Activated naive CD4-positive, alpha-beta T cell treated with anti-CD3 and anti-CD28 coated beads, Interleukin-2, amount 10 ng/mL, durations not matched to agents 7 days and 5 days (primary cell): ENCODE measurements around the gene PLEKHA7.

Source experiments
- CTCF ChIA-PET: fragments of 350-600 bp; sonication (Branson Sonifier 250); formaldehyde crosslinking; loops from one replicate; lab custom pipeline; 2021; ENCODE audit warnings: antibody characterized with exemption; lab: Charles Lee
- DNase-seq: peaks from one replicate; pipeline ENCODE4 v3.0.0-alpha.2; 2020
- H3K27ac Mint-ChIP-seq: one replicate; pipeline ENCODE4 v1.8.0; 2021; ENCODE audit warnings: mild to moderate bottlenecking, moderate library complexity, mixed read lengths
- H3K27me3 Mint-ChIP-seq: one replicate; pipeline ENCODE4 v1.8.0; 2021; ENCODE audit warnings: mild to moderate bottlenecking, mixed read lengths
- H3K36me3 Mint-ChIP-seq: one replicate; pipeline ENCODE4 v1.8.0; 2021; ENCODE audit warnings: mixed read lengths
- H3K4me1 Mint-ChIP-seq: one replicate; pipeline ENCODE4 v1.8.0; 2021; ENCODE audit warnings: mixed read lengths
- H3K4me3 Mint-ChIP-seq: one replicate; pipeline ENCODE4 v1.8.0; 2021; ENCODE audit warnings: mild to moderate bottlenecking, moderate library complexity, mixed read lengths
- H3K9me3 Mint-ChIP-seq: one replicate; pipeline ENCODE4 v1.8.0; 2021; ENCODE audit warnings: mixed read lengths

Gene PLEKHA7

DNA sequence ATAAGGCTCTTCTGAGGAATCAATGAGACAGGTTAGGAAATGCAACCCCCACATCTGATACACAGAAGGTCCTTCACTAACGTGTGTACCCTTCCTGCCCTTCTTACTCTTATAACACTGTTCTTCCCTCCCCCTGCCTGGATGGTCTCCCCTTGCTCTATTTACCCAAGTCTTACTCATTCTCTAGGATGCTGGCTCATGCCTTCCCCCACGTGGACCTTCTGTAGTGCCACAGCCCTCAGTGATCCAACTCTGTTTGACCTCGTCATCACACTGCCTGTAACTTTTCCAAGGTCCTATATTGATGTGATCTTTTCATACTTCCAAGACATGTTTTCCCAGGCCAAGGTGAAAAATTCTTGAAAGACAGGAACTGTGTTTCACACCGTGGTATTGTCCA, 195.9 kb downstream of the PLEKHA7 start:
- Mint-ChIP-seq H3K27ac (no peak overlapping the region), H3K4me1 (no peaks in the 10 kb centered on the region), H3K9me3 (no peaks in the 10 kb centered on the region), H3K36me3 (no peaks in the 10 kb centered on the region), H3K4me3 (no peak overlapping the region), H3K27me3 (peaks cover 16% of the 10 kb centered on the region)
- CTCF ChIA-PET: interaction anchor here (5.6 kb wide), 1 partner anchor 32 kb away, joined by 18 read pairs; no protein-coding TSS in a partner anchor
- no peak for DNase-seq

DNA sequence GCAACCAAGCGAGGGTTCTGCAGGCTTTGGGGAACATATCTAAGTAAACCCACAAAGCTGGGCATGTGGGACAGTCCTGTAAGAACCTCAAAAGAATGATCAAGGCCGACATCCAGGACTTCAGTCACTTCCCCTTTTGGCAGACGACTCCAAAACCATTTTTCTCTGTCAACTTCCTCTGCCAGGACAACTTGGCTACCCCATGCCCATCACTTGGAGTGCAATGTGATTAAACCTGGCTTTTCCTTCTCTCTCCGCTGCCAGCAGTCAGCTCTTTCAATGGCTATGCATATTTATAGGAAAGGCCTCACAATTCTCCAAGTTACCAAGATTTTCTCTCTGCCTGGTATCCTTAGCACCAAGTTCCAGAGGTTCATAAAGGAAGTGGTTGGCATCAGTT, 196.9 kb downstream of the PLEKHA7 start:
- H3K27ac Mint-ChIP-seq: no peak overlapping the region
- no peak overlapping the region for H3K4me3 Mint-ChIP-seq
- H3K9me3 Mint-ChIP-seq: no peaks in the 10 kb centered on the region
- peaks cover 13% of the 10 kb centered on the region for H3K27me3 Mint-ChIP-seq
- CTCF ChIA-PET: interaction anchor here (5.6 kb wide), 1 partner anchor 31 kb away, joined by 18 read pairs; no protein-coding TSS in a partner anchor
- no peaks in the 10 kb centered on the region for H3K36me3 Mint-ChIP-seq
- no peak for DNase-seq
- no peaks in the 10 kb centered on the region for H3K4me1 Mint-ChIP-seq

DNA sequence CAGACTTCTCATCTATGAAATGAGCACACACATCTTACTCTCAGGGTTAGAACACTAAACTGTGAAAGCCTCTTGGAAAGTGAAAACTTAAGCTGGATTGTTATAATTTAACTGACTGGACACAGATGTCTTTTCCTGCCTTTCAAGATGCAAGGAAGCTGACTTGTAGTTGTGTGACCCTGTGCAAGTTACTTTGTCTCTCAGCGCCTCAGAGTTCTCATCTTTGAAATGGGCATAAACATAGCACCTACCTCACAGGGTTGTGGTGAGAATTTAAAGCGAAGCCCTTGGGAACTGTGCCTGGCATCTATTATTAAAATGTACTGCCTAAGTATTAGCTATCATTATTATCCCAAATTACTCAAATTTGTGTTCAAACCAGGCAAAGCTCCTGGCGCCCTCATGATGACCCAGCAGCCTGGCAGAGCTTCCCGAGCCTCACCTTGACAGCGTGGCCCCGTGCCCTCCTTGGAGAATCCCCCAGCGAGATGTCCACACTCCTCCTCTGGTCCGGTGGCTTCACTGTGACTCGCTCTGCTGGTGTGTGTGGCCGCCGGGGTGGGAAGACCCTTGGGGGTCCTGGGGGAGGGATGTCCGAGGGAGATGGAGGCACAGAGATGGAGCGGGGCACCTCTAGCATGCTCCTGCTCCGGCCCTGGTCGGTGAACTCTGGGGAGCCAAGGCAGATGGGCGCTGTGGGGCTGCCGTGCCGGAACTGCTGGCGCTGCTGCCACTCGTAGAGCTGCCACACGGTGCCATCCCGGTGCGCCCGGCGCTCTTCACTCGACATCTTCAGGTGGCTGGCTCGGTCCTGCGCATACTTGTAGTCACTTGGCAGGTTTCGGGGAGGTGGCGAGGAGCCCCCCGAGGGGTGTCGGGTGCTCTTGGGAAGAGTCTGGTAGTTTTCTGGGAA, 197.6 kb downstream of the PLEKHA7 start:
- H3K36me3 Mint-ChIP-seq: no peaks in the 10 kb centered on the region
- H3K27me3 Mint-ChIP-seq: peaks cover 9% of the 10 kb centered on the region
- no peaks in the 10 kb centered on the region for H3K9me3 Mint-ChIP-seq
- no peaks in the 10 kb centered on the region for H3K4me1 Mint-ChIP-seq
- no peak overlapping the region for H3K27ac Mint-ChIP-seq
- CTCF ChIA-PET: interaction anchor here (0.8 to 5.6 kb wide), 3 partner anchors 12 to 30 kb away, joined by 3 to 18 read pairs (median 3); no protein-coding TSS in a partner anchor
- no peak overlapping the region for H3K4me3 Mint-ChIP-seq
- no peak for DNase-seq

DNA sequence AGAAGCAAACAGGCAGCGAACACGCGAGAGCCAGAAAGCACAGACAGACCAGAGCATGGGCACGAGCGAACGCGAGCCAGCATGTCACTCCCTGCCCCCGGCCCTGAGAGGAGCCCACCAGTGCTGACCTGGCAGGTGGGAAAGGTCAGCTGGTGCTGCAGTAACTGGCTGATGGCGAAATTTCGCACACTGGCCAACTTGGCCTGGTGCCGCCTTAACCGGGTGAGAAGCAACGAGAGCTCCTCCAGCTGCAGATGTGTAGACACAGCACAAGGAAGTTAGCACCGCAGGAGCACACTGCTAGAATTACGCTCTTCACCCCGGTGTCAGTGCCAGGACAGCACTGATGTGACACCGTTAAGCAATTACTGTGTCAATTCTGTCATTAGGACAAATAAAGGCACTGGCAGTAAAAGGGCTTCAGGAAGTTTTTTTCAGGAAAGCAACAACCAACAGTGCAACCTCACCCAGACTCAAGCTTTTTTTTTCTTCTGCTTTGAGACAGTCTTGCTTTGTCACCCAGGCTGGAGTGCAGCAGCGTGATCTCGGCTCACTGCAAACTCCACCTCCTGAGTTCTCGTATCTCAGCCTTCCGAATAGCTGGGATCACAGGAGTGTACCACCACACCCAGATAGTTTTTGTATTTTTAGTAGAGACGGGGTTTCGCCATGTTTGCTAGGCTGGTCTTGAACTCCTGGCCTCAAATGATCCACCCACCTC, 199.0 kb downstream of the PLEKHA7 start:
- Mint-ChIP-seq H3K27me3 (peaks cover 3% of the 10 kb centered on the region), H3K4me3 (no peak overlapping the region), H3K27ac (no peak overlapping the region), H3K4me1 (no peaks in the 10 kb centered on the region), H3K9me3 (no peaks in the 10 kb centered on the region), H3K36me3 (no peaks in the 10 kb centered on the region)
- no peak for DNase-seq
- CTCF ChIA-PET: interaction anchor here (1.0 to 5.6 kb wide), 2 partner anchors 19 to 28 kb away, joined by 3 to 18 read pairs; no protein-coding TSS in a partner anchor

DNA sequence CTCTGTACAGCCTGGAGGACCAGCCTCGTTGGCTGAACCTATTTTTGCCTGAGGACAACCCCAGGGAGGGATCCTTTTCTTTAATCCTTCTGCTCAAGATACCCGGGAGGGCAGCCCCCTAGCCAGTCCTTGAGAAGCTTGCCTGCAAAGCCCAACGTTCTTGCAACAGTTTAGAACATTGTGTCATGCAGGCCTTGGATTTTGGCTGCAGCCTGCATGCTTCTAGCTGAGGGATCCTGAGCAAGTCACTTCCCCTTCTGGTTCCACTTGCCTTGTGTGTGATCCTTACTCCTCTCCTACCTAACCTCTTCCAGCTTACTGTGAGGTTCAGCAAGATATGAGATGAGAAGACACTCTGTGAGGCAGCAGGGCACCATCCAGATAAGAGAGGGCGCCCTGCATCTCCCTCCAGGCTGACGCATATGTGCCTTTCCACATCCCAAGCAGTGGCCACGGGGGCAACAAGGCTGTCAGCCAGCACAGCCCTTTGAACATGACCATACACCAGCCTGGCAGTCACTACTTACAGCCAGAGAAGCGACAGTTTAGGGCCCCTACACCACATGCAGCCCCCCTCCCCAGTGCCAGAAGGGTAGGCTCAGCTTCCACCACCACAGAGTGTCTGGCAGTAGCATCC, 199.7 kb downstream of the PLEKHA7 start:
- Mint-ChIP-seq H3K27ac (no peak overlapping the region), H3K36me3 (no peaks in the 10 kb centered on the region), H3K27me3 (peaks cover 3% of the 10 kb centered on the region), H3K9me3 (no peaks in the 10 kb centered on the region), H3K4me1 (no peaks in the 10 kb centered on the region), H3K4me3 (no peak overlapping the region)
- DNase-seq: no peak
- CTCF ChIA-PET: interaction anchor here (5.6 kb wide), 1 partner anchor 28 kb away, joined by 18 read pairs; no protein-coding TSS in a partner anchor

GRCh38 chr11:16813126-16813525, 201.1 kb downstream of the PLEKHA7 start:
- Mint-ChIP-seq H3K27me3 (peaks cover 3% of the 10 kb centered on the region), H3K36me3 (no peaks in the 10 kb centered on the region), H3K9me3 (no peaks in the 10 kb centered on the region), H3K4me1 (no peaks in the 10 kb centered on the region), H3K27ac (no peak overlapping the region), H3K4me3 (no peak overlapping the region)
- CTCF ChIA-PET: interaction anchor here (2.6 to 5.6 kb wide), 2 partner anchors 25 to 26 kb away, joined by 9 to 18 read pairs; no protein-coding TSS in a partner anchor
- DNase-seq: no peak

DNA sequence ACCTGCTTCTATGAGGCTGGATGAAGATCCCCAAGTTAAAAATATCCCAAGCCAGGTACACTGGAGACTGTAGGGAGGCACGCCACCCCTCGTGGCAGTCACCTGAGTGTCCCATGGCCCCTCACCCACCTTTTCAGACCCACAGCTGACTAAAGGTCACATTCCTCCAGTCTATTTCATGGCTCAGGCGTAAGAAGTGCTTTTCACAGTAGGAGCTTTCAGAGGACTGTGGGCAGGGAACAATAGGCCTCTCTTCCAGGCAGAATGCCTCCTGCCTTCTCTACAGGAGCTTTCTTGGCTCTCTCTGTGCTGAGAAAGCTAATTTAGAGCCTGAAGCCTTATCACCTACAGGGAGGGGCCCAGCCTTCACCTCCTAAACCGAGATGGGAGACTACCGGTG, 201.9 kb downstream of the PLEKHA7 start:
- H3K4me3 Mint-ChIP-seq: no peak overlapping the region
- H3K36me3 Mint-ChIP-seq: no peaks in the 10 kb centered on the region
- peaks cover 3% of the 10 kb centered on the region for H3K27me3 Mint-ChIP-seq
- no peak for DNase-seq
- CTCF ChIA-PET: interaction anchor here (2.6 to 3.1 kb wide), 2 partner anchors 8 to 24 kb away, joined by 9 to 16 read pairs; no protein-coding TSS in a partner anchor
- no peak overlapping the region for H3K27ac Mint-ChIP-seq
- H3K9me3 Mint-ChIP-seq: no peaks in the 10 kb centered on the region
- no peaks in the 10 kb centered on the region for H3K4me1 Mint-ChIP-seq

- no peaks in the 10 kb centered on the region for H3K36me3 Mint-ChIP-seq
- no peak overlapping the region for H3K27ac Mint-ChIP-seq
- H3K27me3 Mint-ChIP-seq: peaks cover 3% of the 10 kb centered on the region
- CTCF ChIA-PET: interaction anchor here (0.8 to 3.1 kb wide), 4 partner anchors 9 to 254 kb away, joined by 3 to 16 read pairs (median 6); no protein-coding TSS in a partner anchor
- H3K9me3 Mint-ChIP-seq: no peaks in the 10 kb centered on the region
- no peaks in the 10 kb centered on the region for H3K4me1 Mint-ChIP-seq
- H3K4me3 Mint-ChIP-seq: no peak overlapping the region
- DNase-seq: no peak
Measured at GRCh38 chr11:16811136-16812020, 202.8 kb downstream of the PLEKHA7 start.

DNA sequence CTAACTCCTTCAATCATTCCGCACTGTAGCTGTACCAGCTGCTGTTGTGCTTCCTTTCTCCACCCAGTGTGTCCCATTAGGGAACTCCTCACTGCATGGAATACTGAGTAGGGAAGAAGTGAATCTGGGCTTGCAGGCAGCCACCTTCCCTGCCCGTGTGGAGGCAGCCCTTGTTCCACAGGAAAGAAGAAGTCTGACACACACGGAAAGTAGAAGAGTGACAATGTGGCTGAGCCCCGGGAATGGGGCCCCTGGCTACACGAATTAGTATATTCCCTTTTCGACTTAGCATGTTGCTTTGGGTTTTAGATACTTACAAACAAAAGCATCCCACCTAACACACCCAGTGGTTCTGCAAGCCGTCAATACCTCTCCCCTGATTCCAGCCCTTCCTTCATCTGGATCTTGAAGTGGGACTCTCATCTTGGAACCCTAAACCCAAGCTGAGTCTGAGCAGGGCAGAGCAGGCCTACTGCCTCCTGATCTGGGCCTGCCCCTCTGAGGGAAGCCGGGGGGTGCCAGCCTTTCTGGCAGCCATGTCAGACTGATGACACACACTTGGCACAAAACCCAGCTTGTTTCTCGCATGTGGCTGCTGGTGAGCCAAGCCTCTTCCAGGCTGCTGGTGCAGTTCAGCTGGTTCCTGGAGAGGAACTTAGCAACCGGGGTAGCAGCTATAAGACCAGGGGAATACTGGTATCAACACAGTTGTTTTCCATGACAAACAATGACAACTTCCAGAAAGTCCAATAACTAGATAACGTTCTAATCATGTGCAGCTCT, 204.1 kb downstream of the PLEKHA7 start:
- Mint-ChIP-seq H3K27me3 (peaks cover 3% of the 10 kb centered on the region), H3K27ac (no peak overlapping the region), H3K9me3 (no peaks in the 10 kb centered on the region), H3K36me3 (no peaks in the 10 kb centered on the region), H3K4me1 (no peaks in the 10 kb centered on the region), H3K4me3 (no peak overlapping the region)
- no peak for DNase-seq
- CTCF ChIA-PET: interaction anchor here (2.4 to 3.1 kb wide), 2 partner anchors 10 to 24 kb away, joined by 6 to 16 read pairs; no protein-coding TSS in a partner anchor

DNA sequence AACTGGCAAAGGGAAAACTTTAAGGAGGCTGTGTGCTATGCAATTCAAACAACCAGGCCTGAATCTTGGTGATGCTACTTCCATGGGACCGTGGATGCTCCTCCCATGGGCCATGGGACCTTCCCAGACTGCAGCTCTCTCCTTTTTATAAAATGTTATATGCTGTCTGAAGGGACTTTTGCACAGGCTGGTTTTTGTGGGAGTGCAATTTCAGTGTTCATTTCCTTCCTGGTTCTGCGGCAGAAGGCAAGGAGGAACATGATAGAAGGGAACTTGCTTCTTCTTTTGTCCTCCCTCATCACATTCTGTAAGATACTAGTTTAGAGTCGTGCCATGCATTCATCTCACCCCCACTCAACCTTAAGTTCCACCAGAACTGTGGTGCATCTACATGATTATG, 206.9 kb downstream of the PLEKHA7 start:
- DNase-seq: no peak
- Mint-ChIP-seq H3K4me3 (no peak overlapping the region), H3K4me1 (no peaks in the 10 kb centered on the region), H3K27me3 (no peaks in the 10 kb centered on the region), H3K9me3 (no peaks in the 10 kb centered on the region), H3K27ac (no peak overlapping the region), H3K36me3 (no peaks in the 10 kb centered on the region)
- CTCF ChIA-PET: interaction anchor here (1.7 to 2.4 kb wide), 2 partner anchors 13 to 22 kb away, joined by 6 to 7 read pairs; no protein-coding TSS in a partner anchor

DNA sequence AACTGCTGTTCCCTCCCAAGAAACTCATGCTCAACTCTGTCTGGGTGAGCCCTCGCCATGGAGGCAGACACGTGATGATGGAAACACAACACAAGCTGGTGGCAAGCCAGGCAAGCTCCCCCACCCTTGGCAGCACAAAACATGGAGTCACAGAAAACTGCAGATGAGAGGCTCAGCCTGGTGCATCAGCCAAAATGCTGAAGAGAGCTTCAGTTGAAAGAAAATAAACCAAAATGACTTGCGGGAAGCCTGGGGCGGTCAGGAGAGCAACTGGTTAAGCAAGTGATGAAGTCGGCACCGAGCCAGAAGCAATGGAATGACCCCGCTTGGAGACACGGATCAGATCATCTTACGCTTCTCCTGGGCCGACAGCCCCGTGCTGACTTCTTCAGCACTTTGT, 207.4 kb downstream of the PLEKHA7 start:
- Mint-ChIP-seq H3K36me3 (no peaks in the 10 kb centered on the region), H3K9me3 (no peaks in the 10 kb centered on the region), H3K27ac (no peak overlapping the region), H3K27me3 (no peaks in the 10 kb centered on the region), H3K4me1 (no peaks in the 10 kb centered on the region), H3K4me3 (no peak overlapping the region)
- CTCF ChIA-PET: interaction anchor here (0.8 to 1.7 kb wide), 2 partner anchors 9 to 13 kb away, joined by 3 to 7 read pairs; no protein-coding TSS in a partner anchor
- no peak for DNase-seq

- DNase-seq: no peak
- Mint-ChIP-seq H3K9me3 (no peaks in the 10 kb centered on the region), H3K4me1 (no peaks in the 10 kb centered on the region), H3K4me3 (no peak overlapping the region), H3K27ac (no peak overlapping the region), H3K27me3 (no peaks in the 10 kb centered on the region), H3K36me3 (no peaks in the 10 kb centered on the region)
- CTCF ChIA-PET: interaction anchor here (1.7 kb wide), 1 partner anchor 14 kb away, joined by 7 read pairs; no protein-coding TSS in a partner anchor
Measured at GRCh38 chr11:16805938-16806337, 208.3 kb downstream of the PLEKHA7 start.
